HPDE6-E6E7 (cell line): ENCODE data around the gene C12orf76.
"Not testable (repeated sequence)": the region's sequence is repeated elsewhere in the genome, so short reads cannot be mapped to it uniquely, and the experiment has no call there.

ENCODE experiments used
- DNase-seq: peaks from one replicate; pipeline ENCODE4 v3.0.0; 2011; ENCODE audit warnings: missing footprints; ENCODE audit errors: extremely low spot score

The C12orf76 gene

GRCh38 chr12:110048242-110049027 lies at the start of gene C12orf76:
Gene C12orf76, minus strand, starts transcription at chr12:110048522. Its CDS starts 27 bp downstream, at chr12:110048495.
- peak; percentile 94 for DNase-seq

GRCh38 chr12:110093631-110094311 lies 45.4 kb upstream of the C12orf76 start:
- DNase-seq, result no peak

DNA sequence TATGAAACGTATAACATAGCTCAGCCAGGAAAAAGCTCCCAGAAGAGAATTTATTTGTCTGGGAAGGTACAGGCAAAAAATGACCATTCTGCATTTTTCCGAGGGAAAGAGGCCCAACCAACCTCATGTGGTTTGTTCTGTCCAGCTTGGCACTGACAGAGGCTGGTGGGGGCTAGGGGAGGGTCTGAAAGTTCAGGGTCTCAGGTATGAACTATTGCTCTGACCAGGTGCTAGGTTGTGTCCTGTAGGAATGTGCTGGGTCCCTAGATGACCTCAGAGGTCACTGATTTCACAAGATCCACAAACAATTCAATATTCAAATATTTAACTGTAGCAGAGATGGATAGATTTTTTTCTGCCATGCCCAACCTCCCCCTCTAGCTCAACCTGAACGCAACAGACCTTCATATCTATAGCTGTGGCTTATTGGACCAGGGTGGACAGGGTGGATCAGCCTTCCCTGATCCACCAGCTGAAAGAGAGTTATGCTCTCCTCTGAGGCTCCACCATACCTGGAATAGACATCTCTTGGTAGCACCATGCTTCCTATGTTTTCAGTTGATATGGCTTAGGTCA lies 42.9 kb upstream of the C12orf76 start:
- no peak for DNase-seq

- no peak for DNase-seq
Observed at GRCh38 chr12:110090266-110091135, 42.2 kb upstream of the C12orf76 start.

DNA sequence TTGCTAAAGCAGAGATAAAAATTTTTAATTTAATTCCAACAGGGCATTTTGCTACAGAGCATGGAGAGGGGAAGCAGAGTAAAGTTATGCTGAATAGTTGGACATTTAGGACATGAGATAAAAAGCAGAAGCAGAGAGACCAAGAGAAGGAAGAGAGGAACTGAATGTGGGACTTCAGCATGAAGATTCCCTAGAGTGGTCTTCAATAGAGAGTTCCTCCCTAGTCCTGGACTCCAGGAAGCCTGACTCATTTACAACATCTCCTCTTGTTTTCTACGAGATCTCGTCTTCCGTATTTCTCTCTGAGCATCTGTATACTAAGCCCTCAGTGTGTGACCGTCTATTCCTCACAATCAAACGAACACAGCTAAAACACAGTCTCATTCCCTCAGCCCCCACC lies 40.6 kb upstream of the C12orf76 start:
- DNase-seq, result no peak

DNA sequence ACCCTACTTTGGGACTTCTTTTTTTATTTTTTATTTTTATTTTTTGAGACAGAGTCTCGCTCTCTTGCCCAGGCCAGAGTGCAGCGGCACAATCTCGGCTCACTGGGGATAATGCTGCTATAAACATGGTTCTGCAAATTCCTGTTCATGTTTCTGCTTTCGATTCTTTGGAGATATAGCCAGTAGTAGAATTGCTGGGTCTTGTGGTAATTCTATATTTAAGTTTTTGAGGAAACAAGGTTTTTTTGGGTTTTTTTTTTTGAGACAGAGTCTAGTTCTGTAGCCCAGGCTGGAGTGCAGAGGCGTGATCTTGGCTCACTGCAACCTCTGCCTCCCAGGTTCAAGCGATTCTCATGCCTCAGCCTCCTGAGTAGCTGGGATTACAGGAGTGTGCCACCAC lies 39.9 kb upstream of the C12orf76 start:
- not testable (repeated sequence) for DNase-seq

DNA sequence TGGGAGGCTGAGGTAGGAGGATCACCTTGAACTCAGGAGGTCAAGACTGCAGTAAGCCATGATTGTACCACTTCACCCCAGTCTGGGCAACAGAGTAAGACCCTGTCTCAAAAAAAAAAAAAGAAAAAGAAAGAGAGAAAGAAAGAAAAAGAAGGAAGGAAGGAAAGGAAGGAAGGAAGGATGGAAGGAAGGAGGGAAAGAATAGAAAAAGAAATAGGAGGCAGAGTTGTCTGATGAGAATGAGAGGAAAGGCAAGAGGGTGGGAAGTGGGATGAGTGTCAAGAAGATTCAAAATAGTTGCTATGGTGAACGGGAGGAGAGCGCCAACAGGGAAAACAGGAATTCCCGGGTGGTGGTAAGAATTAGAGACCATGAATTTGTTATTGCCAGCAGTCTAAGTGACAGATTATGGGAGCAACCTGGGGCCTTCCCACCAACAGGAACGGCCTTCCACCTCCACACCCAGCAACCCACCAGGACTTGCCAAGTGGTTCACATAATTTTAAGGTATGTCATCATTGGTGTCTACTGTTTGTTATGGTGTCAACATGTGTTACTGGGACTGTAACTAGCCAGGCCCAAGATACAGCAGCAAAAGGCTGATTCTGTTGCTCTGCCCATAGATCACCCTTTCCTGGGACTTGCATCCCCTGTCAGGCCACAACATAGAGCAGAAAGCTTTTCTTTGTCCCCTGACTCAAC lies 36.1 kb upstream of the C12orf76 start:
- no peak for DNase-seq

DNA sequence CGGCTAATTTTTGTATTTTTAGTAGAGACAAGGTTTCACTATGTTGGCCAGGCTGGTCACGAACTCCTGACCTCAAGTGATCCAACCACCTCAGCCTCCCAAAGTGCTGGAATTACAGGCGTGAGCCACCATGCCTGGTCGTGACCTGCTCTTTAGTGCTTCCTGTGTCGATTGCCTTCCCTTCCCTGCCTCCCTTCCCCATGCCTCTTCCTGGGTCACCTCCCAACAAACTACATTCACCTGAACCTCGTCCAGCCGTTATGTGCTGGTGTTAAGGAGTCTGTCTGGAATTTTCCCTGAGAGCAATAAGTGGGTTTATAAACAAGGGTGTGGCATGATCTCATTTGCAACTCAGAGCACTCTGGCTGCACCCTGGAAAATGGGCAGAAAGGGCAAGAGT lies 32.1 kb upstream of the C12orf76 start:
- DNase-seq, result no peak

DNA sequence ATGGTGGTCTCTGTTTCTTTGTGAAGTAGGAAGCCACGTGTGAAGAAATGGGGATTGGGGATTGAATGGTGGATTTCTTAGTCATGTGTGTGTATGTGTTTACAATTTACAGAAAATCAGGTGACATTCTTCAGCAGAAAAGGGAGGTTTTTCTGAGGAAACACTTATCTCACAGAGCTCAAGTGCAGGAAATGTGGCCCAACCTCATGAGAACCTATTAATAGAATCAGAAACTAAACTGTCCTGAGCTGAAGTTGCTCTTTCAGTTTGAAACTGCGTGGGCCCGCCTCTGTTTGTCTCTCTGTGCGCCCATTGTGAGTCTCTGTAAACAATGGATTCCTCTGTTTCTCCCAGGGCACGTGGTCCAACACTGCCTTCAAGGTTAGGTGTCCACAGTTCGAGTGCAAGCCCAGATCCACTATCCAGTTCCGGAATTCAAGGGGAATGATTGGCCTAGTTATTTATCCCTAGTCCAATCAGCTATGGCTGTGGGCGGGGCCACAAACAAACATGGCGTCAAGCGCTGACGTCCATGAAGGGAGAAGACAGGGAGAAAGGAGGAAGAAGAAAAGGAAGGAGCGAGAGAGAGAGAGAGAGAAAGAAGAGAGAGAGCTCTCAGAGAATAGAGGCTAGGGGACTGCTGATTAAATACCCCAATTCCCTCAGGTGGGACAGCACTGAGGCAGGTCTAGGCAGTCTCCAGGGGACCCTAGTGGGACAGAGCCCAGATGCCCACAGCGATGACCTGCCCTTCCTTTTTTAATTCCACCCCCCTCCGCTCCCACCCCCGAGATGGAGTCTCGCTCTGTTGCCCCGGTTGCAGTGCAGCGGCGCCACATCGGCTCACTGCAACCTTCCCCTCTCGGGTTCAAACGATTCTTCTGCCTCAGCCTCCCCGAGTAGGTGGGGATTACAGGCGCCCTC lies 31.4 kb upstream of the C12orf76 start:
- no peak for DNase-seq

GRCh38 chr12:110077800-110078199 lies 29.5 kb upstream of the C12orf76 start:
- no peak for DNase-seq

DNA sequence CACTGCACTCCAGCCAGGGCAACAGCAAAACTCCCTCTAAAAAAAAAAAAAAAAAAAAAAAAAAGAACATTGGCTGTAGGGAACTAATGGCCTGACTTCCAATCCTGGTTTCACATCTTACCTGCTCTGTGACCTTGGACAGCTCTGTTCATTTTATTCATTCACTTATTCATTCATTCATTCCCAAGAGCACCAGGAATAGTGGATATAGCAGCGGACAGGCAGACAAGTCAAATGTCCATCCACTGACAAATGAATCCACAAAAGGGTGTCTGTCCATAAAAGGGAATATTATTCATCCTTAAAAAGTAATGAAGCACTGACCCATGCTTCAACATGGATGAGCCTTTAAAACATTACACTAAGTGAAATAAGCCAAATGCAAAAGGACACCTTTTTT lies 27.6 kb upstream of the C12orf76 start:
- no peak for DNase-seq

- no peak for DNase-seq
Observed at GRCh38 chr12:110074089-110074488, 25.8 kb upstream of the C12orf76 start.

- DNase-seq, result no peak
Observed at GRCh38 chr12:110073049-110073831, 24.9 kb upstream of the C12orf76 start.

DNA sequence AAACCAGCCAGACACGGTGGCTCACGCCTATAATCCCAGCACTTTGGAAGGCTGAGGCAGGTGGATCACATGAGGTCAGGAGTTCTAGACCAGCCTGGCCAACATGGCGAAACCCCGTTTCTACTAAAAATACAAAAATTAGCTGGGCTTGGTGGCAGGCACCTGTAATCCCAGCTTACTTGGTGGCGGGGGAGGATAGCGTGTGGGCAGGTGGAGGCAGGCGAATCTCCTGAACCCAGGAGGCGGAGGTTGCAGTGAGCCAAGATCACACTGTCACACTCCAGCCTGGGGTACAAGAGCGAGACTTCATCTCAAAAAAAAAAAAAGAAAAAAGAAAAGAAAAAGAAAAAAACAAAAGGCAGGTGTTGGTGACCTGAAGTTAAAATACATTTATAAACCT lies 24.3 kb upstream of the C12orf76 start:
- not testable (repeated sequence) for DNase-seq

DNA sequence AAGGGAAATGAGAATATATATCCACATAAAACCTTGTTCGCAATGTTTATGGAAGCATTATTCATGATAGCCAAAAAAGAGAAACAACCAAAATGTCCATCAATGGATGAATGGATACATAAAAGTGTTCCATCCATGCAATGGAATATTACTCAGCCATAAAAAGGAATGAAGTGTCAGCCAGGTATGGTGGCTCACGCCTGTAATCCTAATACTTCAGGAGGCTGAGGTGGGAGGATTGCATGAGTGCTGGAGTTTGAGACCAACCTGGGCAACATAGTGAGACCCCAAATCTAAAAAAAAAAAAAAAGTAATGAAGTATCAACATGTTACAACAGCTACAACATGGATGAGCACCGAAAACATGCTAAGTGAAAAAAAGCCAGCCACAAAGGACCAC lies 23.6 kb upstream of the C12orf76 start:
- DNase-seq, result no peak

- DNase-seq, result no peak
Observed at GRCh38 chr12:110071504-110071903, 23.2 kb upstream of the C12orf76 start.

DNA sequence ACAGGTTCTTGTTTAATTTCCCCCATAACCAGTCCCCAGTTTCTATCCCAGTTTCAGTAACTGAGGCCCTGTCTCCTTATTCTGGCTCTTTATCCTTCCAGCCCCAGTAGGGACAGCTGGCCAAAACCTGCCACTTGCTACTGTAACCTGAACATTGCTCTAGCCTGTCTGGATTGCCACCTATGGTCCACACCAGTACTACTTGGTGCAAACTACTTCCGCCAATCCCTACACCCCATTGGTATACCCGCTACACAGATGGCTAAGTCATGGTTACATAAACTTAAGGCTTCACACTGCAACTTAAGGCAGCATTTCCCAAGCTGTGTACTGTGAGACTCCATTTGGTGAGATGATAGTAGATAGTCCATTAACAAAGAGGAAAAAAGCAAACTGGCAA lies 20.3 kb upstream of the C12orf76 start:
- DNase-seq, result no peak

DNA sequence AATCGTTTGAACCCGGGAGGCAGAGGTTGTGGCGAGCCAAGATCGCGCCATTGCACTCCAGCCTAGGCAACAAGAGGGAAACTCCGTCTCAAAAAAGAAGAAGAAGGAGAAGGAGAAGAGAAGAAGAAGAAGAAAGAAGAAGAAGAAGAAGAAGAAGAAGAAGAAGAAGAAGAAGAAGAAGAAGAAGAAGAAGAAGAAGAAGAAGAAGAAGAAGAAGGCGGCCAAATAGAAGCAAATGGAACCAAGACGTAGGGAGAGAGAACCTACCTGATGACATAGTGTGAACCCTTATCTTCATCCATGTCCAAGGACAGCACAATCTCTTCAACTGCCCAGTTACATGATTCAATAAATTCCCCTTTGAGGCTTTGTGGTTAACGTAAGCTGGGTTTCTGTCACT lies 19.8 kb upstream of the C12orf76 start:
- not testable (repeated sequence) for DNase-seq

GRCh38 chr12:110067531-110067930 lies 19.2 kb upstream of the C12orf76 start:
- DNase-seq, result no peak
